ENCODE data around the gene PPARG.

The PPARG gene

DNA sequence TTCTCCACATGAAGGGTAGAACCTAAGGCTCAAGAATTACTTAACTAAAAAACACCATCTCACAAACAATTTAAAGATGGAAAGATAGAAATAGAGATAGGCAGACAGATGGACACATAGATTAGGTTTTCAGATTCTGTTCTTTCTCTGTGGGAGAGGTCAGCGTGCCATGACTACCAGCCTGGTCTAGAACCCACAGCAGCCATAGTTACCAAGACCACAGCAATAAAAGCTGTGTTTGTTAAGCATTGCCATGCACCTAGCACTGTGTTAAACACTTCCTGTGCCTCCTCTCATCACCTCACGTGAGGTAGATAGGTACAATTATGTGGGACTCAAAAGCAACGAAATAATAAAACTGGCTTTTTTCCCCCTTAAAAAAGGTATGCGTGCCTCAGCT, 112.3 kb downstream of the PPARG start:
- H3K4me3 ChIP-seq (ENCODE audit: low read depth, low read length), result no peak overlapping the region
- TF ChIP-seq POLR2A (IDR thresholded peaks at IDR 0.05; ENCODE audit: extremely low read depth, insufficient read length) (no peak), MYC (IDR thresholded peaks at IDR 0.05; ENCODE audit: low read depth, low read length) (no peak)
- TF ChIP-seq, protein P1, sequence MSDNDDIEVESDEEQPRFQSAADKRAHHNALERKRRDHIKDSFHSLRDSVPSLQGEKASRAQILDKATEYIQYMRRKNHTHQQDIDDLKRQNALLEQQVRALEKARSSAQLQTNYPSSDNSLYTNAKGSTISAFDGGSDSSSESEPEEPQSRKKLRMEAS (IDR thresholded peaks at IDR 0.05; ENCODE audit: low read depth, low read length), result no peak
- TF ChIP-seq, protein P2, sequence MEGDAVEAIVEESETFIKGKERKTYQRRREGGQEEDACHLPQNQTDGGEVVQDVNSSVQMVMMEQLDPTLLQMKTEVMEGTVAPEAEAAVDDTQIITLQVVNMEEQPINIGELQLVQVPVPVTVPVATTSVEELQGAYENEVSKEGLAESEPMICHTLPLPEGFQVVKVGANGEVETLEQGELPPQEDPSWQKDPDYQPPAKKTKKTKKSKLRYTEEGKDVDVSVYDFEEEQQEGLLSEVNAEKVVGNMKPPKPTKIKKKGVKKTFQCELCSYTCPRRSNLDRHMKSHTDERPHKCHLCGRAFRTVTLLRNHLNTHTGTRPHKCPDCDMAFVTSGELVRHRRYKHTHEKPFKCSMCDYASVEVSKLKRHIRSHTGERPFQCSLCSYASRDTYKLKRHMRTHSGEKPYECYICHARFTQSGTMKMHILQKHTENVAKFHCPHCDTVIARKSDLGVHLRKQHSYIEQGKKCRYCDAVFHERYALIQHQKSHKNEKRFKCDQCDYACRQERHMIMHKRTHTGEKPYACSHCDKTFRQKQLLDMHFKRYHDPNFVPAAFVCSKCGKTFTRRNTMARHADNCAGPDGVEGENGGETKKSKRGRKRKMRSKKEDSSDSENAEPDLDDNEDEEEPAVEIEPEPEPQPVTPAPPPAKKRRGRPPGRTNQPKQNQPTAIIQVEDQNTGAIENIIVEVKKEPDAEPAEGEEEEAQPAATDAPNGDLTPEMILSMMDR (IDR thresholded peaks at IDR 0.05; ENCODE audit: low read depth, low read length), result no peak
- DNase-seq (ENCODE audit: low read depth), result peak; percentile 10

- DNase-seq (ENCODE audit: low read depth), result peak; percentile 77
- TF ChIP-seq, protein P2 (IDR thresholded peaks at IDR 0.05; ENCODE audit: low read depth, low read length), result no peak
- TF ChIP-seq POLR2A (IDR thresholded peaks at IDR 0.05; ENCODE audit: extremely low read depth, insufficient read length) (no peak), MYC (IDR thresholded peaks at IDR 0.05; ENCODE audit: low read depth, low read length) (no peak)
- TF ChIP-seq, protein P1 (IDR thresholded peaks at IDR 0.05; ENCODE audit: low read depth, low read length), result no peak
- peak overlapping the region; percentile 51 for H3K4me3 ChIP-seq (ENCODE audit: low read depth, low read length)
Measured at GRCh38 chr3:12405432-12406272, 116.8 kb downstream of the PPARG start.

DNA sequence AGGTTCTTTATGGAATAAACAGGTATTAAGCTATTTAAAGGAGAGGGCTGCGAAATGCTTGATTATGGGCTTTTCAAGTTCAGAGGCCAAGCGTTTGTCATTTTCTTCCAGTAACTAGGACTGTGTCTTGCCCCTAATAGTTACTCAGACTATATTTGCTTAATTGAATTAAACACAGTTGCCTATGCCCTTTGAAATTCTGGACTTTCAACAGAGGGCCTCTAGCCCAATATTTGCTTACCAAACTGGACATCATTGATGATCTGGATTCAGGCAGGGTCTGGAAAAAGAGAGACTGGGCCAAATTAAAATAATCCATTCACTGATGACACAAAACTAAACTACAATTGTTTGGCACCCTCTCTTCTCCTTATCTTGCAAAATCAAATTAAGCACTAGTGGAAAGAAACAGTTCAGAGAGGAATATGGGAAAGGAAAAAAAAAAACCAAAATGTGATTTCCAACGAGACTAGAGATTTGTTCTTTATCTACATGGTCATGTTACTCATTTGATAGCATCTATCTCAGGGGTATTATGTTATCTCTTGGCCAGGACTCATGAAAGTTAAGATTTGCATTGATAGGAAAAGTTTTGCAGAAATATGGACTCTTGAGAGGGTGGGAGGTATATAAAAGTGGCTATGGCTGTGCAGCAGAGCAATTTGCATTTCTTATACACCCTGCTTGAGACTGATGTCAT, 120.3 kb downstream of the PPARG start:
- TF ChIP-seq, protein P2 (IDR thresholded peaks at IDR 0.05; ENCODE audit: low read depth, low read length), result no peak
- TF ChIP-seq, protein P1 (IDR thresholded peaks at IDR 0.05; ENCODE audit: low read depth, low read length), result no peak
- no peak for TF ChIP-seq MYC (IDR thresholded peaks at IDR 0.05; ENCODE audit: low read depth, low read length)
- TF ChIP-seq POLR2A (IDR thresholded peaks at IDR 0.05; ENCODE audit: extremely low read depth, insufficient read length), result no peak
- DNase-seq (ENCODE audit: low read depth), result no peak
- no peak overlapping the region for H3K4me3 ChIP-seq (ENCODE audit: low read depth, low read length)

DNA sequence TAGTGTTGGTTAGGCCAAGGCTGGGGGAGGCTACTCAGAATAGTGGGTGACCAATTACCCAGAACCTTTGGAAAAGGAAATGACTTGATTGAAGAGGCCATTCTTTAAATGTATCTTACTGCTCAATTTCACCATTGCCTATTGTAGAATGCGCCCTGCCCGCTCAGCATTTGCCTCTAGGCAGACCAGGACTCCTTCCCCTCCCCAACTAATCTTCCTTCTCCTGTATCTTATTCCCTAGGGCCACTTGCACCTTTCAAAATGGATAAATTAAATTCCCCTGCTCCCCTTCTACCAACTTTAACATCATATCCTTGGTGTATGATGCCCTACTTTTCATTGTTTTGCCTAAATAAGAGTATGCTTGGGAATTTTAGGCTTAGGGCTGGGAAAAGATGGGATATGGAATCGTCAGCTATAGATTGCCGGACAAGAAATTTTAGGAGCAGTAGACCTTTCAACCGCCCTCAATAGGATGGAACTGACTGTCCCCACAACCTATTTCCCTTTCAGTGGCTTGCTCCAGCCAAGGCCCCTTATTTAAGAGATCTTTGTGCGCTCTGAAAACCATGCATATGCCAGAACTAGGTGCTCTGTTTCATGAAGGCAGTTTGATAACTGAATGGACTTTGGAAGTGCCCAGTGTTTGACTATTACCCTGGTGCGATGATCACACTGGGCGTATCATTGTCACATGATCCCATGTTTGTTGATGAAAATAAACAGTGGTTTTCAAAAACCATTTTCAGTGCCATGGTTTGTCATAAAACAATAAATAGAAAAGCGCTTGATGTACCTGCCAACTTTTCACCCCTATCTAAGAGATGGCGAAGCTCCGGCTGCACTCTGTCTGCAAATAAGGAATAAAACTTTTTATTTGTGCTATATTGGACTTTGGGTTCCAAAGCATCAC, 121.1 kb downstream of the PPARG start:
- TF ChIP-seq, protein P2 (IDR thresholded peaks at IDR 0.05; ENCODE audit: low read depth, low read length), result no peak
- TF ChIP-seq POLR2A (IDR thresholded peaks at IDR 0.05; ENCODE audit: extremely low read depth, insufficient read length) (no peak), MYC (IDR thresholded peaks at IDR 0.05; ENCODE audit: low read depth, low read length) (no peak)

DNA sequence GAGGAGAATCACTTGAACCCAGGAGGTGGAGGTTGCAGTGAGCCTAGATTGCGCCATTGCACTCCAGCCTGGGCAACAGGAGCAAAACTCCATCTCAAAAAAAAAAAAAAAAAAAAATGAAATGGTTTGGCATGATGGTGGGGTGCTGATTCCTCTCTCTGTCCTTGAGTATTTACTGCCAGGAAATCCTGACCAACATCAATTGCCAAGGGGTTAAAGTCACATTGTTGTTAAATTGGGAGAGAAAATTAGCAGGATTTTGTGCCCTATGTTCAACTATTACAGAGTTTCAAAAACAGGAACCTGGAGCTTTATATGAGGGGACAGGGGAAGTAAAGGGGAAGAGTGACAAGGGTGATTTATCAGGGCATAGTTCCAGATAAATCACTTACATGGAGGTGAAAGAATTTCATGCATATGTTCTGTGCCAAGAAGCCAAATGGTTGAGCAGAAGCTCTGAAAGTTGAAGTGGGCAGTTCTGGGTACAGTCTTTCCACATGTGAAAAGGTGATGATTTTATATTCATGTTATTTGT, 124.9 kb downstream of the PPARG start:
- H3K4me3 ChIP-seq (ENCODE audit: low read depth, low read length), result no peak overlapping the region
- DNase-seq (ENCODE audit: low read depth), result peak; percentile 48
- TF ChIP-seq POLR2A (IDR thresholded peaks at IDR 0.05; ENCODE audit: extremely low read depth, insufficient read length) (no peak), MYC (IDR thresholded peaks at IDR 0.05; ENCODE audit: low read depth, low read length) (no peak)
- TF ChIP-seq, protein P2 (IDR thresholded peaks at IDR 0.05; ENCODE audit: low read depth, low read length), result no peak
- TF ChIP-seq, protein P1 (IDR thresholded peaks at IDR 0.05; ENCODE audit: low read depth, low read length), result no peak

More for the DNA sequence above, 121.1 kb downstream of the PPARG start:
- no peak for DNase-seq (ENCODE audit: low read depth)
- H3K4me3 ChIP-seq (ENCODE audit: low read depth, low read length), result no peak overlapping the region
